HEK293T (cell line): ENCODE results near the gene CASZ1.

Experiments
- ARNT ChIP-seq: fragments of 450-650 bp; IDR thresholded peaks from 2 replicates; pipeline ENCODE4 v1.6.1; 2017; ENCODE audit warnings: mild to moderate bottlenecking
- BHLHE40 ChIP-seq: fragments of 450-650 bp; IDR thresholded peaks from 2 replicates; pipeline ENCODE4 v1.6.1; 2016; ENCODE audit warnings: mild to moderate bottlenecking, moderate library complexity, borderline replicate concordance
- CTBP1 ChIP-seq: fragments of 450-650 bp; IDR thresholded peaks from 2 replicates; pipeline ENCODE4 v1.6.1; 2016; ENCODE audit warnings: borderline replicate concordance
- ELF4 ChIP-seq: fragments of 450-650 bp; IDR thresholded peaks from 2 replicates; pipeline ENCODE4 v1.6.1; 2017; ENCODE audit warnings: antibody characterized with exemption
- FOXK2 ChIP-seq: fragments of 450-650 bp; IDR thresholded peaks from 2 replicates; pipeline ENCODE4 v1.6.1; 2016; ENCODE audit warnings: mild to moderate bottlenecking
- HDGF ChIP-seq: fragments of 450-650 bp; IDR thresholded peaks from 2 replicates; pipeline ENCODE4 v1.6.1; 2017; ENCODE audit warnings: antibody characterized with exemption, borderline replicate concordance
- L3MBTL2 ChIP-seq: fragments of 450-650 bp; conservative IDR thresholded peaks from 2 replicates; pipeline ENCODE4 v1.6.1; 2016; ENCODE audit warnings: mild to moderate bottlenecking
- LEF1 ChIP-seq: fragments of 450-650 bp; IDR thresholded peaks from 2 replicates; pipeline ENCODE4 v1.6.1; 2017; ENCODE audit warnings: mild to moderate bottlenecking, borderline replicate concordance
- PKNOX1 ChIP-seq: fragments of 450-650 bp; IDR thresholded peaks from 2 replicates; pipeline ENCODE4 v1.6.1; 2016
- SP1 ChIP-seq: fragments of 450-650 bp; IDR thresholded peaks from 2 replicates; pipeline ENCODE4 v1.6.1; 2017
- SUZ12 ChIP-seq: fragments of 450-650 bp; IDR thresholded peaks from 2 replicates; pipeline ENCODE4 v1.6.1; 2016; ENCODE audit warnings: mild to moderate bottlenecking
- TARDBP ChIP-seq: fragments of 450-650 bp; IDR thresholded peaks from 2 replicates; pipeline ENCODE4 v1.6.1; 2016
- ZNF384 ChIP-seq: fragments of 450-650 bp; IDR thresholded peaks from 2 replicates; pipeline ENCODE4 v1.6.1; 2016

- TF ChIP-seq ELF4: no peak
- no peak for TF ChIP-seq HDGF
- no peak for TF ChIP-seq TARDBP
- TF ChIP-seq ZNF384: no peak
- TF ChIP-seq BHLHE40: no peak
- TF ChIP-seq SP1: no peak
- TF ChIP-seq LEF1: no peak
- TF ChIP-seq CTBP1: no peak
- TF ChIP-seq ARNT: no peak
- TF ChIP-seq L3MBTL2: no peak
- TF ChIP-seq SUZ12: no peak
- no peak for TF ChIP-seq FOXK2
- TF ChIP-seq PKNOX1: no peak
These were observed 165.2 kb downstream of the CASZ1 start for GRCh38 chr1:10631121-10631810.
